Renal pelvis (tissue), 4 donors: ENCODE results near the gene KANTR. TPM values are rescaled to one million over a fixed set of nuclear protein-coding genes. Genes with fewer than 3 reads are reported as not detected.

Source experiments
- DNase-seq: peaks from one replicate; pipeline ENCODE4 v3.0.0-alpha.2; 2013
- polyA plus RNA-seq, 3 donors: library from polyadenylated mRNA; unstranded; fragments of 120-200 nt; gene quantifications; one replicate each; pipeline ENCODE4 v1.2.1, GENCODE V29; 2013; ENCODE audit not compliant: insufficient read length in 3 of 3

Gene KANTR
- polyA plus RNA-seq, 3 donors, result 8.5 to 24.0 (median 20.8) TPM

GRCh38 chrX:53080628-53081580 is 13.0 kb upstream of the KANTR start:
- no peak for DNase-seq

GRCh38 chrX:53081925-53082772 is 11.8 kb upstream of the KANTR start, which contains the start of gene TSPYL2:
TSPYL2 (plus strand) TSS chrX:53082367; CDS start chrX:53082499, 132 bp downstream.
- peak; percentile 94 for DNase-seq

GRCh38 chrX:53082773-53083616 is 10.9 kb upstream of the KANTR start:
- no peak for DNase-seq

GRCh38 chrX:53084043-53084570 is 9.8 kb upstream of the KANTR start:
- DNase-seq, result no peak

- no peak for DNase-seq
Measured at GRCh38 chrX:53084863-53085262, 9.1 kb upstream of the KANTR start.

GRCh38 chrX:53085661-53086229 is 8.2 kb upstream of the KANTR start:
- no peak for DNase-seq

- DNase-seq, result no peak
Measured at GRCh38 chrX:53086464-53086863, 7.5 kb upstream of the KANTR start.

GRCh38 chrX:53087388-53087831 is 6.5 kb upstream of the KANTR start:
- DNase-seq, result no peak

- DNase-seq, result peak; percentile 78
Measured at GRCh38 chrX:53088136-53088974, 5.6 kb upstream of the KANTR start.

GRCh38 chrX:53089224-53089842 is 4.6 kb upstream of the KANTR start:
- no peak for DNase-seq

- no peak for DNase-seq
Measured at GRCh38 chrX:53089925-53090324, 4.0 kb upstream of the KANTR start.

- no peak for DNase-seq
Measured at GRCh38 chrX:53091354-53091753, 2.6 kb upstream of the KANTR start.

GRCh38 chrX:53093177-53093655 is 726 bp upstream of the KANTR start:
- DNase-seq, result peak; percentile 67

GRCh38 chrX:53094582-53094905 is 602 bp downstream of the KANTR start:
- no peak for DNase-seq

- DNase-seq, result no peak
Measured at GRCh38 chrX:53095796-53096195, 1.9 kb downstream of the KANTR start.

GRCh38 chrX:53114864-53115549 is 21.1 kb downstream of the KANTR start:
- no peak for DNase-seq

GRCh38 chrX:53115550-53115874 is 21.6 kb downstream of the KANTR start:
- no peak for DNase-seq

GRCh38 chrX:53116101-53116500 is 22.2 kb downstream of the KANTR start:
- no peak for DNase-seq

- DNase-seq, result no peak
Measured at GRCh38 chrX:53122013-53122412, 28.1 kb downstream of the KANTR start.
